Keratinocyte (primary cell): Measurements from ENCODE around the gene NMRAL1. TPM values are rescaled to one million over a fixed set of nuclear protein-coding genes. Genes with fewer than 3 reads are reported as not detected.

Experiments used
- DNase-seq: peaks from one replicate; pipeline ENCODE4 v3.0.0-alpha.2; 2011; ENCODE audit warnings: low read depth, missing footprints, low spot score
- FAIRE-seq: peaks from 2 replicates; lab custom pipeline; 2011; peaks lifted over from hg19 to GRCh38; lab: Jason Lieb, UNC
- H2AFZ ChIP-seq: 2 replicates; pipeline ENCODE4 v1.6.0; 2012; ENCODE audit warnings: low read length, control low read depth, inconsistent platforms; ENCODE audit not compliant: control insufficient read depth
- H3K27ac ChIP-seq: 2 replicates; pipeline ENCODE4 v1.5.1; 2011; ENCODE audit warnings: low read length; ENCODE audit not compliant: control insufficient read depth, insufficient read depth
- H3K27me3 ChIP-seq: 3 replicates; pipeline ENCODE4 v1.6.0; 2011; ENCODE audit warnings: low read length; ENCODE audit not compliant: control insufficient read depth, insufficient read depth; ENCODE audit errors: extremely low read depth
- H3K36me3 ChIP-seq, 2 experiments: 2 replicates in 1 of 2; 3 replicates in 1 of 2; pipeline ENCODE4 v1.5.1; 2011; ENCODE audit warnings: low read length in 2 of 2, mild to moderate bottlenecking in 1 of 2; ENCODE audit not compliant: control insufficient read depth in 2 of 2, insufficient read depth in 2 of 2; ENCODE audit errors: extremely low read depth in 1 of 2
- H3K4me1 ChIP-seq: 3 replicates; pipeline ENCODE4 v1.5.1; 2011; ENCODE audit warnings: low read length; ENCODE audit not compliant: control insufficient read depth, insufficient read depth; ENCODE audit errors: extremely low read depth
- H3K4me2 ChIP-seq: 3 replicates; pipeline ENCODE4 v1.6.0; 2011; ENCODE audit warnings: low read depth, low read length; ENCODE audit not compliant: control insufficient read depth, insufficient read depth; ENCODE audit errors: extremely low read depth
- H3K4me3 ChIP-seq, 3 experiments: fragments of 200-600 bp in 1 of 3; sonication (generic) in 1 of 3; 2 replicates in 2 of 3; 3 replicates in 1 of 3; pipeline ENCODE4 v1.5.1; 2011 to 2016; ENCODE audit warnings: low read length in 3 of 3, mild to moderate bottlenecking in 3 of 3, control low read depth in 2 of 3, inconsistent platforms in 1 of 3, low read depth in 1 of 3, mixed read lengths in 1 of 3, mixed run types in 1 of 3, moderate library complexity in 1 of 3; ENCODE audit not compliant: control insufficient read depth in 2 of 3, insufficient read depth in 2 of 3; ENCODE audit errors: extremely low read depth in 1 of 3
- H3K79me2 ChIP-seq: 2 replicates; pipeline ENCODE4 v1.6.0; 2012; ENCODE audit warnings: low read length; ENCODE audit not compliant: control insufficient read depth, insufficient read depth
- H3K9ac ChIP-seq: 3 replicates; pipeline ENCODE4 v1.6.0; 2011; ENCODE audit warnings: low read length; ENCODE audit not compliant: control insufficient read depth, insufficient read depth; ENCODE audit errors: extremely low read depth
- H3K9me1 ChIP-seq: 3 replicates; pipeline ENCODE4 v1.6.0; 2011; ENCODE audit warnings: low read length; ENCODE audit not compliant: control insufficient read depth, insufficient read depth; ENCODE audit errors: extremely low read depth
- H3K9me3 ChIP-seq: 2 replicates; pipeline ENCODE4 v1.5.1; 2012; ENCODE audit warnings: low read depth, low read length; ENCODE audit not compliant: control insufficient read depth
- H4K20me1 ChIP-seq: 3 replicates; pipeline ENCODE4 v1.6.0; 2011; ENCODE audit warnings: low read length; ENCODE audit not compliant: control insufficient read depth, insufficient read depth; ENCODE audit errors: extremely low read depth
- CTCF ChIP-seq, 3 experiments: IDR thresholded peaks in 1 of 3; conservative IDR thresholded peaks in 1 of 3; optimal IDR thresholded peaks in 1 of 3; 2 replicates in 2 of 3; 3 replicates in 1 of 3; pipeline versions ENCODE3 to v1.5.1; 2011; ENCODE audit warnings: low read length in 3 of 3, mild to moderate bottlenecking in 3 of 3, moderate library complexity in 2 of 3, control low read depth in 1 of 3, inconsistent platforms in 1 of 3; ENCODE audit not compliant: insufficient read depth in 2 of 3; ENCODE audit errors: extremely low read depth in 1 of 3
- EZH2 ChIP-seq: IDR thresholded peaks from one replicate; pipeline ENCODE4 v1.6.1; 2012; ENCODE audit warnings: inconsistent platforms, mild to moderate bottlenecking, low read length, moderate library complexity
- dilution Hi-C: fragments of 300-500 bp; cut with MboI; formaldehyde crosslinking; loops from one replicate; pipeline ENCODE4 v1.7.0; 2020; ENCODE audit warnings: low sequenced_read_pairs; ENCODE audit not compliant: extremely low pct_ligation_motif_present
- polyA plus RNA-seq, 5 experiments: library from polyadenylated mRNA; depleted of rRNA in 3 of 5; stranded (reverse) in 3 of 5; stranded (forward) in 1 of 5; unstranded in 1 of 5; fragments of >200 nt; gene quantifications; 1 replicate in 1 of 5; 2 replicates in 3 of 5; 3 replicates in 1 of 5; pipeline versions ENCODE4 v1.2.1 to v1.2.3, GENCODE V29; 2011 to 2012; ENCODE audit warnings: missing spikeins in 2 of 5, low read depth in 1 of 5, low replicate concordance in 1 of 5

Gene NMRAL1
- polyA plus RNA-seq, 1 donor (not counting 4 experiments of a cell fraction or from before 2014, with no cell fraction given): 39.5 TPM

GRCh38 chr16:4475880-4476788, 1.7 kb upstream of the NMRAL1 start, which contains the start of gene HMOX2:
TSS of gene HMOX2 (plus strand) at chr16:4476398. CDS start at chr16:4505525, 29,127 bp downstream.
- Histone ChIP-seq H3K4me1 (peaks cover 38% of the 10 kb centered on the region), H3K4me3 (peak within 1 kb of the TSS; percentile 75 to 97 (median 80)), H3K9me3 (no peaks in the 10 kb centered on the region), H3K79me2 (peaks cover 62% of the 10 kb centered on the region), H3K9ac (peak within 1 kb of the TSS; percentile 89), H3K4me2 (peak within 1 kb of the TSS; percentile 88), H3K27me3 (no peaks in the 10 kb centered on the region), H3K36me3 (peaks cover 0 to 3% of the 10 kb centered on the region in 2 experiments), H4K20me1 (no peaks in the 10 kb centered on the region), H3K27ac (peak within 1 kb of the TSS; percentile 88), H3K9me1 (no peaks in the 10 kb centered on the region), H2AFZ (peak within 1 kb of the TSS; percentile 72)
- dilution Hi-C loops: no loop called here
- FAIRE-seq (peak; percentile 78), DNase-seq (peak; percentile 91)
- TF ChIP-seq EZH2: no peak
- peak; percentile 15 to 68 (median 27) for TF ChIP-seq CTCF (optimal IDR thresholded peaks at IDR 0.05 in 1 of 3, IDR thresholded peaks at IDR 0.05 in 1 of 3, conservative IDR thresholded peaks at IDR 0.05 in 1 of 3; ENCODE audit: extremely low read depth in 1 of 3, insufficient read depth in 2 of 3, low read length in 3 of 3)

- Histone ChIP-seq H3K9me3 (no peaks in the 10 kb centered on the region), H3K36me3 (peaks cover 0 to 5% of the 10 kb centered on the region in 2 experiments), H3K27me3 (no peaks in the 10 kb centered on the region), H3K4me1 (peaks cover 26% of the 10 kb centered on the region), H4K20me1 (no peaks in the 10 kb centered on the region), H3K9me1 (no peaks in the 10 kb centered on the region), H3K4me3 (no peak overlapping the region), H3K4me2 (peak overlapping the region; percentile 87), H3K9ac (no peak overlapping the region), H3K27ac (no peak overlapping the region), H3K79me2 (peaks cover 34% of the 10 kb centered on the region), H2AFZ (no peak overlapping the region)
- FAIRE-seq (no peak), DNase-seq (no peak)
- no peak for TF ChIP-seq EZH2
- no peak for TF ChIP-seq CTCF (optimal IDR thresholded peaks at IDR 0.05 in 1 of 3, IDR thresholded peaks at IDR 0.05 in 1 of 3, conservative IDR thresholded peaks at IDR 0.05 in 1 of 3; ENCODE audit: extremely low read depth in 1 of 3, insufficient read depth in 2 of 3, low read length in 3 of 3)
- dilution Hi-C loops: no loop called here
Observed at GRCh38 chr16:4472880-4473279, 1.5 kb downstream of the NMRAL1 start.
